ENCODE data around the gene IFI6. TPM values are rescaled to one million over a fixed set of nuclear protein-coding genes. Genes with fewer than 3 reads are reported as not detected.

IFI6 gene
- total RNA-seq, 1 experiment from 2014 or later = 4.3 TPM

DNA sequence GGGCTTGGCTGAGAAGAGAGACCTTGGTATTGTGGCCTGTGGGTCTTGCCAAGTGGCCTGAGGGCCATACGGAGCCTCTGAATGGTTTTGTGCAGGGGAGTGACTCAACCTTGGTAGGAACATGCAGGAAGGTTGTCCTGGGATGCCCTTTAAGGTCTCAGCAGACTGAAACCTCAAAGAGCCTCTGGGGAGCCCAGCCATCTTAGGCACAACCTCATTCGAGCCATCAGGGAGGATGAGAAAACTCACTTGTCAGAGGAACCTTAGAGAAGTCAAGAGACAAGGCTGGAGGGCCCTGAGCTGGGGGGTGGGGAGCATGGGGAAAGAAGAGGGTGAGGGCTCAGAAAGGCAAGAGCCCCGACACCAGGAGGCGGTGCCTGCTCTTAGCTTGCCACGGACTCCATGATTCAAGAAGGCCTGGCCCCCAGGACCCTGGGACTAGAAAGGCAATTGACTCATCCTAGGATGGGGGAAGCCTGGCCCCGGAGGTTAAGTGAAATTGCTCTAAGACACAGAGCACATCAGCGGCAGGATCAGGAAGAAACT is 13.0 kb downstream of the IFI6 start:
- Histone ChIP-seq H3K23ac (ENCODE audit: insufficient read length, low read depth, low read length) (no peak overlapping the region), H2BK15ac (ENCODE audit: low read depth, low read length) (no peak overlapping the region), H3K23me2 (ENCODE audit: insufficient read length, low read depth, low read length, poor library complexity, severe bottlenecking) (peaks cover 7% of the 10 kb centered on the region), H4K8ac (replicated peaks; ENCODE audit: insufficient read length, low read depth, low read length) (no peak overlapping the region), H2AFZ (ENCODE audit: low read length) (no peak overlapping the region), H4K91ac (ENCODE audit: insufficient read length, low read depth, low read length) (no peak overlapping the region), H3K27me3 (ENCODE audit: insufficient read depth, low read length) (no peaks in the 10 kb centered on the region), H4K5ac (ENCODE audit: insufficient read length, low read depth, low read length) (no peak overlapping the region), H4K20me1 (ENCODE audit: control insufficient read depth, insufficient read depth, insufficient read length) (no peaks in the 10 kb centered on the region), H3K9ac (ENCODE audit: extremely low read depth, insufficient read length, low read length) (no peak overlapping the region), H3T11ph (ENCODE audit: low read length) (no peak overlapping the region), H3K79me1 (ENCODE audit: insufficient read depth, low read depth, low read length, poor library complexity, severe bottlenecking) (no peaks in the 10 kb centered on the region), H2BK5ac (ENCODE audit: insufficient read length, low read length) (no peak overlapping the region), H2BK120ac (ENCODE audit: low read depth, low read length, poor library complexity, severe bottlenecking) (no peak overlapping the region), H3K79me2 (ENCODE audit: insufficient read depth, low read length) (no peaks in the 10 kb centered on the region), H3K56ac (ENCODE audit: insufficient read length, low read depth, low read length) (no peak overlapping the region), H3K4me2 (ENCODE audit: insufficient read depth, insufficient read length, low read length) (peak overlapping the region; percentile 76), H3K4me1 (ENCODE audit: insufficient read depth, low read length) (peaks cover 10% of the 10 kb centered on the region; the same call in 1 of the 2 replicates), H3K27ac (ENCODE audit: insufficient read length, low read depth, low read length) (no peak overlapping the region), H3K14ac (ENCODE audit: insufficient read depth, low read length) (peak overlapping the region; percentile 55; the same call in 1 of the 2 replicates), H3K9me3 (ENCODE audit: control insufficient read depth, low read depth, low read length) (no peaks in the 10 kb centered on the region), H3K18ac (ENCODE audit: insufficient read length, low read depth, low read length) (peak overlapping the region; percentile 47), H2AK5ac (ENCODE audit: insufficient read length, low read length) (no peak overlapping the region), H3K4ac (ENCODE audit: low read depth, low read length) (no peak overlapping the region), H2BK20ac (ENCODE audit: low read depth, low read length, poor library complexity, severe bottlenecking) (no peak overlapping the region), H2BK12ac (ENCODE audit: insufficient read length, low read depth, low read length) (no peak overlapping the region)
- Mint-ChIP-seq H3K27ac (no peak overlapping the region), H3K9me3 (no peaks in the 10 kb centered on the region; a peak in 1 of 5 replicates), H3K4me1 (peaks cover 43 to 49% of the 10 kb centered on the region in 2 experiments), H3K27me3 (ENCODE audit: low read depth) (peaks cover 6% of the 10 kb centered on the region; the same call in 1 of the 2 replicates), H3K4me3 (peak overlapping the region; percentile 70 to 82), H3K36me3 (ENCODE audit: insufficient read depth in 1 of 3, low read depth in 3 of 3) (no peaks in the 10 kb centered on the region)
- TF ChIP-seq, protein P1, sequence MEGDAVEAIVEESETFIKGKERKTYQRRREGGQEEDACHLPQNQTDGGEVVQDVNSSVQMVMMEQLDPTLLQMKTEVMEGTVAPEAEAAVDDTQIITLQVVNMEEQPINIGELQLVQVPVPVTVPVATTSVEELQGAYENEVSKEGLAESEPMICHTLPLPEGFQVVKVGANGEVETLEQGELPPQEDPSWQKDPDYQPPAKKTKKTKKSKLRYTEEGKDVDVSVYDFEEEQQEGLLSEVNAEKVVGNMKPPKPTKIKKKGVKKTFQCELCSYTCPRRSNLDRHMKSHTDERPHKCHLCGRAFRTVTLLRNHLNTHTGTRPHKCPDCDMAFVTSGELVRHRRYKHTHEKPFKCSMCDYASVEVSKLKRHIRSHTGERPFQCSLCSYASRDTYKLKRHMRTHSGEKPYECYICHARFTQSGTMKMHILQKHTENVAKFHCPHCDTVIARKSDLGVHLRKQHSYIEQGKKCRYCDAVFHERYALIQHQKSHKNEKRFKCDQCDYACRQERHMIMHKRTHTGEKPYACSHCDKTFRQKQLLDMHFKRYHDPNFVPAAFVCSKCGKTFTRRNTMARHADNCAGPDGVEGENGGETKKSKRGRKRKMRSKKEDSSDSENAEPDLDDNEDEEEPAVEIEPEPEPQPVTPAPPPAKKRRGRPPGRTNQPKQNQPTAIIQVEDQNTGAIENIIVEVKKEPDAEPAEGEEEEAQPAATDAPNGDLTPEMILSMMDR (conservative IDR thresholded peaks at IDR 0.05) = no peak
- peak; percentile 51 for DNase-seq
- WGBS (ENCODE audit: extremely low coverage, insufficient read length, low lambda C conversion rate) = no CpG with 5 or more reads among the region's 7 CpGs

All from H9 (cell line).